Measurements from ENCODE around the gene PCSK6.

The PCSK6 gene

GRCh38 chr15:101307048-101307896 lies 182.2 kb downstream of the PCSK6 start:
- Histone ChIP-seq H3K27ac (no peak overlapping the region), H3K27me3 (replicated peaks) (no peaks in the 10 kb centered on the region), H3K36me3 (replicated peaks) (no peaks in the 10 kb centered on the region), H3K4me3 (ENCODE audit: low read depth, low read length) (no peak overlapping the region)
- no peak for DNase-seq
- no peak for TF ChIP-seq CTCF (IDR thresholded peaks at IDR 0.05; ENCODE audit: low read depth, low read length, missing control alignments)
- in situ Hi-C loops (cut with HindIII; ENCODE audit: low pct_ligation_motif_present, low sequenced_read_pairs) = no loop called here

- no peaks in the 10 kb centered on the region for H3K27me3 ChIP-seq (replicated peaks)
- DNase-seq = no peak
- TF ChIP-seq CTCF (IDR thresholded peaks at IDR 0.05; ENCODE audit: low read depth, low read length, missing control alignments) = no peak
- no peak overlapping the region for H3K4me3 ChIP-seq (ENCODE audit: low read depth, low read length)
- no peaks in the 10 kb centered on the region for H3K36me3 ChIP-seq (replicated peaks)
- in situ Hi-C loops (cut with HindIII; ENCODE audit: low pct_ligation_motif_present, low sequenced_read_pairs) = no loop called here
- no peak overlapping the region for H3K27ac ChIP-seq
Observed at GRCh38 chr15:101306341-101307047, 183.0 kb downstream of the PCSK6 start.

GRCh38 chr15:101305820-101306255 lies 183.7 kb downstream of the PCSK6 start:
- Histone ChIP-seq H3K27me3 (replicated peaks) (no peaks in the 10 kb centered on the region), H3K27ac (no peak overlapping the region), H3K4me3 (ENCODE audit: low read depth, low read length) (no peak overlapping the region), H3K36me3 (replicated peaks) (no peaks in the 10 kb centered on the region)
- in situ Hi-C loops (cut with HindIII; ENCODE audit: low pct_ligation_motif_present, low sequenced_read_pairs) = no loop called here
- TF ChIP-seq CTCF (IDR thresholded peaks at IDR 0.05; ENCODE audit: low read depth, low read length, missing control alignments) = no peak
- no peak for DNase-seq

GRCh38 chr15:101303408-101303807 lies 186.1 kb downstream of the PCSK6 start:
- Histone ChIP-seq H3K36me3 (replicated peaks) (no peaks in the 10 kb centered on the region), H3K4me3 (ENCODE audit: low read depth, low read length) (no peak overlapping the region), H3K27me3 (replicated peaks) (no peaks in the 10 kb centered on the region), H3K27ac (no peak overlapping the region)
- TF ChIP-seq CTCF (IDR thresholded peaks at IDR 0.05; ENCODE audit: low read depth, low read length, missing control alignments) = no peak
- DNase-seq = no peak
- in situ Hi-C loops (cut with HindIII; ENCODE audit: low pct_ligation_motif_present, low sequenced_read_pairs) = no loop called here

GRCh38 chr15:101296418-101297405 lies 192.8 kb downstream of the PCSK6 start:
- TF ChIP-seq CTCF (IDR thresholded peaks at IDR 0.05; ENCODE audit: low read depth, low read length, missing control alignments) = no peak
- Histone ChIP-seq H3K27ac (no peak overlapping the region), H3K4me3 (ENCODE audit: low read depth, low read length) (no peak overlapping the region), H3K27me3 (replicated peaks) (no peaks in the 10 kb centered on the region), H3K36me3 (replicated peaks) (no peaks in the 10 kb centered on the region)
- in situ Hi-C loops (cut with HindIII; ENCODE audit: low pct_ligation_motif_present, low sequenced_read_pairs) = no loop called here
- no peak for DNase-seq

All from brain microvascular endothelial cell (primary cell).